GM23338 (cell line): ENCODE measurements around the gene SRSF4.

Experiments
- CTCF ChIP-seq, 2 experiments: fragments of 200-600 bp in 1 of 2; sonication (generic) in 1 of 2; conservative IDR thresholded peaks; 2 replicates each; pipeline versions ENCODE4 v1.5.1 to v1.6.1; 2016 to 2017; ENCODE audit warnings: antibody characterized with exemption in 2 of 2, low read depth in 2 of 2, mild to moderate bottlenecking in 2 of 2, moderate library complexity in 1 of 2
- POLR2AphosphoS5 ChIP-seq: IDR thresholded peaks from 2 replicates; pipeline ENCODE4 v1.6.1; 2016; ENCODE audit warnings: antibody characterized with exemption, low read depth

- TF ChIP-seq CTCF (conservative IDR thresholded peaks at IDR 0.05; ENCODE audit: low read depth in 2 of 2) (no peak), POLR2AphosphoS5 (no peak)
Measured at GRCh38 chr1:29142714-29143113, 39.0 kb downstream of the SRSF4 start.
